RWPE2 (cell line): ENCODE results near the gene IGSF11.

Source experiments
- ATAC-seq: fragments of 200-7000 bp; cut with Tn5 transposase; 3 replicates; pipeline ENCODE4 v1.9.1; 2021; ENCODE audit warnings: low read depth
- DNase-seq: peaks from one replicate; pipeline ENCODE4 v3.0.0-alpha.2; 2020; ENCODE audit warnings: low spot score
- H3K27ac ChIP-seq: fragments of 450-650 bp; 2 replicates; pipeline ENCODE4 v1.5.1; 2017; ENCODE audit warnings: mild to moderate bottlenecking; ENCODE audit not compliant: poor library complexity, severe bottlenecking
- H3K27me3 ChIP-seq: fragments of 250-450 bp; sonication (Bioruptor Pico); 2 replicates; pipeline ENCODE4 v1.5.1; 2021; ENCODE audit warnings: mild to moderate bottlenecking, moderate library complexity; ENCODE audit not compliant: insufficient read depth, poor library complexity, severe bottlenecking
- H3K36me3 ChIP-seq: fragments of 250-450 bp; sonication (Bioruptor Pico); 2 replicates; pipeline ENCODE4 v1.5.1; 2020; ENCODE audit warnings: low read depth, mild to moderate bottlenecking, moderate library complexity
- H3K4me1 ChIP-seq: fragments of 250-450 bp; sonication (Bioruptor Pico); 2 replicates; pipeline ENCODE4 v1.5.1; 2021; ENCODE audit warnings: mild to moderate bottlenecking, moderate library complexity; ENCODE audit not compliant: insufficient read depth, poor library complexity, severe bottlenecking
- H3K4me3 ChIP-seq: fragments of 250-450 bp; sonication (Bioruptor Pico); 2 replicates; pipeline ENCODE4 v1.5.1; 2021; ENCODE audit warnings: mild to moderate bottlenecking, moderate library complexity; ENCODE audit not compliant: severe bottlenecking
- H3K9me3 ChIP-seq: fragments of 250-450 bp; sonication (Bioruptor Pico); 2 replicates; pipeline ENCODE4 v1.5.1; 2021; ENCODE audit warnings: mild to moderate bottlenecking, moderate library complexity; ENCODE audit not compliant: severe bottlenecking
- CTCF ChIP-seq: fragments of 450-650 bp; IDR thresholded peaks from one replicate; pipeline ENCODE4 v1.5.1; 2017; ENCODE audit warnings: mild to moderate bottlenecking, moderate library complexity; ENCODE audit not compliant: poor library complexity, severe bottlenecking

IGSF11 gene

GRCh38 chr3:118991775-118992174 lies 42.9 kb downstream of the IGSF11 start:
- Histone ChIP-seq H3K27ac (no peak overlapping the region), H3K36me3 (no peaks in the 10 kb centered on the region), H3K4me1 (no peaks in the 10 kb centered on the region), H3K27me3 (no peaks in the 10 kb centered on the region), H3K9me3 (no peaks in the 10 kb centered on the region), H3K4me3 (no peak overlapping the region)
- no peak for TF ChIP-seq CTCF
- ATAC-seq = no peak
- no peak for DNase-seq

- Histone ChIP-seq H3K27me3 (no peaks in the 10 kb centered on the region), H3K9me3 (no peaks in the 10 kb centered on the region), H3K4me3 (no peak overlapping the region), H3K27ac (no peak overlapping the region), H3K36me3 (no peaks in the 10 kb centered on the region), H3K4me1 (no peaks in the 10 kb centered on the region)
- DNase-seq (no peak), ATAC-seq (no peak)
- TF ChIP-seq CTCF = no peak
Observed at GRCh38 chr3:118990823-118991560, 43.7 kb downstream of the IGSF11 start.

GRCh38 chr3:118988198-118989130 lies 46.2 kb downstream of the IGSF11 start:
- no peak overlapping the region for H3K4me3 ChIP-seq
- H3K36me3 ChIP-seq = no peaks in the 10 kb centered on the region
- ATAC-seq (no peak), DNase-seq (no peak)
- no peaks in the 10 kb centered on the region for H3K9me3 ChIP-seq
- no peaks in the 10 kb centered on the region for H3K27me3 ChIP-seq
- H3K27ac ChIP-seq = no peak overlapping the region
- no peaks in the 10 kb centered on the region for H3K4me1 ChIP-seq
- TF ChIP-seq CTCF = no peak

- H3K27me3 ChIP-seq = no peaks in the 10 kb centered on the region
- H3K36me3 ChIP-seq = no peaks in the 10 kb centered on the region
- H3K9me3 ChIP-seq = no peaks in the 10 kb centered on the region
- DNase-seq (no peak), ATAC-seq (no peak)
- H3K27ac ChIP-seq = no peak overlapping the region
- H3K4me1 ChIP-seq = no peaks in the 10 kb centered on the region
- H3K4me3 ChIP-seq = no peak overlapping the region
- TF ChIP-seq CTCF = no peak
Observed at GRCh38 chr3:118987477-118987876, 47.2 kb downstream of the IGSF11 start.

- no peaks in the 10 kb centered on the region for H3K9me3 ChIP-seq
- H3K36me3 ChIP-seq = no peaks in the 10 kb centered on the region
- TF ChIP-seq CTCF = no peak
- no peak for DNase-seq
- no peaks in the 10 kb centered on the region for H3K27me3 ChIP-seq
- no peak overlapping the region for H3K27ac ChIP-seq
- H3K4me3 ChIP-seq = no peak overlapping the region
- H3K4me1 ChIP-seq = no peaks in the 10 kb centered on the region
- no peak for ATAC-seq
Observed at GRCh38 chr3:118986734-118987133, 47.9 kb downstream of the IGSF11 start.
